Kidney glomerular epithelial cell (primary cell): ENCODE results near the gene RRP8.

Experiments used
- DNase-seq: peaks from one replicate; lab custom pipeline; 2025; lab: John Stamatoyannopoulos, UW

The RRP8 gene

GRCh38 chr11:6603287-6604080 lies at the start of gene RRP8, which contains the start of gene ILK:
Gene RRP8 (minus strand): TSS chr11:6603616. CDS start chr11:6603502, 114 bp downstream.
Gene ILK (plus strand): TSS chr11:6603774. CDS start chr11:6604272, 498 bp downstream.
- peak; percentile 86 for DNase-seq

GRCh38 chr11:6653097-6653496 lies 49.7 kb upstream of the RRP8 start:
- DNase-seq: no peak

GRCh38 chr11:6652182-6652581 lies 48.8 kb upstream of the RRP8 start:
- no peak for DNase-seq

GRCh38 chr11:6650980-6651379 lies 47.6 kb upstream of the RRP8 start:
- no peak for DNase-seq

- no peak for DNase-seq
Observed at GRCh38 chr11:6650104-6650503, 46.7 kb upstream of the RRP8 start.

GRCh38 chr11:6648501-6648900 lies 45.1 kb upstream of the RRP8 start:
- DNase-seq: no peak

GRCh38 chr11:6647836-6648235 lies 44.4 kb upstream of the RRP8 start:
- DNase-seq: no peak

GRCh38 chr11:6646918-6647679 lies 43.7 kb upstream of the RRP8 start:
- no peak for DNase-seq

- no peak for DNase-seq
Observed at GRCh38 chr11:6646576-6646917, 43.1 kb upstream of the RRP8 start.

GRCh38 chr11:6646071-6646470 lies 42.7 kb upstream of the RRP8 start:
- no peak for DNase-seq

GRCh38 chr11:6642957-6643356 lies 39.5 kb upstream of the RRP8 start:
- DNase-seq: no peak

GRCh38 chr11:6640985-6641701 lies 37.7 kb upstream of the RRP8 start:
- no peak for DNase-seq

- DNase-seq: no peak
Observed at GRCh38 chr11:6640036-6640984, 36.9 kb upstream of the RRP8 start.

GRCh38 chr11:6638429-6638828 lies 35.0 kb upstream of the RRP8 start:
- no peak for DNase-seq

- no peak for DNase-seq
Observed at GRCh38 chr11:6637871-6638270, 34.5 kb upstream of the RRP8 start.

- DNase-seq: no peak
Observed at GRCh38 chr11:6636480-6636879, 33.1 kb upstream of the RRP8 start.

GRCh38 chr11:6635082-6635932 lies 31.9 kb upstream of the RRP8 start:
- no peak for DNase-seq

- no peak for DNase-seq
Observed at GRCh38 chr11:6634534-6634933, 31.1 kb upstream of the RRP8 start.

- DNase-seq: no peak
Observed at GRCh38 chr11:6633422-6634408, 30.3 kb upstream of the RRP8 start.
